ENCODE measurements around the gene CEPT1. TPM values are rescaled to one million over a fixed set of nuclear protein-coding genes. Genes with fewer than 3 reads are reported as not detected.

CEPT1 gene
- polyA plus RNA-seq, 1 donor from 2014 or later: 49.1 TPM

DNA sequence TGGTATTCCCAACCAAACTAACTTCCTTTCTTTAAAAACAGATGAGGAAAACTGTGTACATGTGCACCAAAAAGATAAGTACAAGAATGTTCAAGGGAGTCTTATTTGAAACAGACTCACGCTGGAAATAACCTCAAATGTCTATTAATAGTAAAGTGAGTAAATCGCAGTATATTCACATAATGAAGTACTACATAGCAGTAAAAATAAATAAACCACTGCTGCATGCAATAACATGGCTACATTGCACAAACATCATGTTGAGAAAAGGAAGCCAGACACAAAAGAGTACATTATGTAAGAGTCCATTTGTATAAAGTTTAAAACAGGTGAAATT lies 65.7 kb downstream of the CEPT1 start:
- Histone ChIP-seq H3F3A (ENCODE audit: insufficient read depth, low read length, poor library complexity, severe bottlenecking) (no peaks in the 10 kb centered on the region), H3K27ac (ENCODE audit: low read length) (no peak overlapping the region), H2AFZ (ENCODE audit: low read depth, low read length) (no peak overlapping the region), H3K27me3 (ENCODE audit: insufficient read depth, low read depth, low read length) (peaks cover 35% of the 10 kb centered on the region), H3K36me3 (ENCODE audit: insufficient read depth, low read length) (no peaks in the 10 kb centered on the region), H4K20me1 (ENCODE audit: insufficient read depth) (no peaks in the 10 kb centered on the region), H3K4me2 (ENCODE audit: low read length) (no peak overlapping the region), H3K4me3 (ENCODE audit: low read length) (no peak overlapping the region), H3K9ac (ENCODE audit: low read length) (no peak overlapping the region), H3K9me3 (ENCODE audit: low read length) (no peaks in the 10 kb centered on the region), H3K9me2 (ENCODE audit: insufficient read depth, low read length) (no peaks in the 10 kb centered on the region), H3K79me2 (replicated peaks; ENCODE audit: insufficient read depth, low read length) (no peaks in the 10 kb centered on the region)
- TF ChIP-seq RAD21 (conservative IDR thresholded peaks at IDR 0.05) (no peak), EZH2 (IDR thresholded peaks at IDR 0.05; ENCODE audit: borderline replicate concordance, insufficient read depth, low read length, poor library complexity, severe bottlenecking) (no peak), SMC3 (conservative IDR thresholded peaks at IDR 0.05; ENCODE audit: poor library complexity) (no peak), MXI1 (conservative IDR thresholded peaks at IDR 0.05; ENCODE audit: poor library complexity, severe bottlenecking) (no peak), POLR2AphosphoS5 (IDR thresholded peaks at IDR 0.05) (no peak), EP300 (conservative IDR thresholded peaks at IDR 0.05; ENCODE audit: poor library complexity, severe bottlenecking) (no peak)

DNA sequence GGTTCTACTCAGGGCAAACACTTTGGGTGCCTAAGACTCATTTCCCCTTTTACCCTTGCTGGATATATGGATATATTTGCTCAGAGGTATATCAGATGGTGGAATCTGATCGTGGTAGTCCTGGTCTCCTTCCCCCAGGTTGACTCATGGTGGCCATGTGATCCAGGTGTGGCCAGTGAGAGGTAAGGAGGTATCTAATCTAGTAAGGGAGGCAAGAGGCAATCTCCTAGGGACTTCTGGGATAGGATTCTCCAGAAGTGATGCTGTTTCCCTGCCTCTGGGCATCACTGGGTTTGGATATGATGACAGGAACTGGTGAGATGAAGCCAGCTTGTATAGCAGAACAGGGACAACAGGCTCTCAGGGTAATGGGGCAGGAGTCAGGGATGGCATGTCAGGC lies 68.9 kb downstream of the CEPT1 start:
- no peak overlapping the region for H3K27ac ChIP-seq (ENCODE audit: low read length)
- no peak overlapping the region for H3K9ac ChIP-seq (ENCODE audit: low read length)
- TF ChIP-seq EZH2 (IDR thresholded peaks at IDR 0.05; ENCODE audit: borderline replicate concordance, insufficient read depth, low read length, poor library complexity, severe bottlenecking): no peak
- no peak overlapping the region for H2AFZ ChIP-seq (ENCODE audit: low read depth, low read length)
- no peaks in the 10 kb centered on the region for H3K36me3 ChIP-seq (ENCODE audit: insufficient read depth, low read length)
- H3K79me2 ChIP-seq (replicated peaks; ENCODE audit: insufficient read depth, low read length): no peaks in the 10 kb centered on the region
- H3K4me3 ChIP-seq (ENCODE audit: low read length): no peak overlapping the region
- no peaks in the 10 kb centered on the region for H3F3A ChIP-seq (ENCODE audit: insufficient read depth, low read length, poor library complexity, severe bottlenecking)
- peaks cover 19% of the 10 kb centered on the region for H3K27me3 ChIP-seq (ENCODE audit: insufficient read depth, low read depth, low read length)
- no peak overlapping the region for H3K4me2 ChIP-seq (ENCODE audit: low read length)
- no peaks in the 10 kb centered on the region for H3K9me2 ChIP-seq (ENCODE audit: insufficient read depth, low read length)
- H4K20me1 ChIP-seq (ENCODE audit: insufficient read depth): no peaks in the 10 kb centered on the region
- no peaks in the 10 kb centered on the region for H3K9me3 ChIP-seq (ENCODE audit: low read length)

DNA sequence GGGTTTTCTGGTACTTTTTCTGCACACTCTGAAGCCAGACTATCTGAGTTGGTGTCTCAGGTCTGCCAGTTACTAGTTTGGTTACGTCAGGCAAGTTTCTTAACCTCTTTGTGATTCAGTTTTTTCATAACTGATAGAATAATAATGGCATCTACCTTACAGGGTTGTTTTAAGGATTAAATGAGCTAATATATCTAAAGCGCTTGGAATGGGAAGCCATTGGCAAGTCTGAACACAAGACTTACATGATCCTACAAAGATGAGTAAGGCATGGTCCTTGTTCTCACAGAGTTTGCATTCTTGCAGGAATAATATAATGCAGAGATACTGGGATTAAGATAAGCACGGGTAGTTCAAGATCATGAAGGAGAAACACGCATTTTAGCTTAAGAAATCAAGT lies 69.6 kb downstream of the CEPT1 start:
- Histone ChIP-seq H3K4me3 (ENCODE audit: low read length) (no peak overlapping the region), H3F3A (ENCODE audit: insufficient read depth, low read length, poor library complexity, severe bottlenecking) (no peaks in the 10 kb centered on the region), H3K9ac (ENCODE audit: low read length) (no peak overlapping the region), H3K27ac (ENCODE audit: low read length) (no peak overlapping the region), H3K4me2 (ENCODE audit: low read length) (no peak overlapping the region), H2AFZ (ENCODE audit: low read depth, low read length) (no peak overlapping the region), H3K36me3 (ENCODE audit: insufficient read depth, low read length) (no peaks in the 10 kb centered on the region), H3K9me3 (ENCODE audit: low read length) (no peaks in the 10 kb centered on the region), H3K79me2 (replicated peaks; ENCODE audit: insufficient read depth, low read length) (no peaks in the 10 kb centered on the region), H3K9me2 (ENCODE audit: insufficient read depth, low read length) (no peaks in the 10 kb centered on the region), H4K20me1 (ENCODE audit: insufficient read depth) (no peaks in the 10 kb centered on the region), H3K27me3 (ENCODE audit: insufficient read depth, low read depth, low read length) (peaks cover 12% of the 10 kb centered on the region)
- TF ChIP-seq, protein P1, sequence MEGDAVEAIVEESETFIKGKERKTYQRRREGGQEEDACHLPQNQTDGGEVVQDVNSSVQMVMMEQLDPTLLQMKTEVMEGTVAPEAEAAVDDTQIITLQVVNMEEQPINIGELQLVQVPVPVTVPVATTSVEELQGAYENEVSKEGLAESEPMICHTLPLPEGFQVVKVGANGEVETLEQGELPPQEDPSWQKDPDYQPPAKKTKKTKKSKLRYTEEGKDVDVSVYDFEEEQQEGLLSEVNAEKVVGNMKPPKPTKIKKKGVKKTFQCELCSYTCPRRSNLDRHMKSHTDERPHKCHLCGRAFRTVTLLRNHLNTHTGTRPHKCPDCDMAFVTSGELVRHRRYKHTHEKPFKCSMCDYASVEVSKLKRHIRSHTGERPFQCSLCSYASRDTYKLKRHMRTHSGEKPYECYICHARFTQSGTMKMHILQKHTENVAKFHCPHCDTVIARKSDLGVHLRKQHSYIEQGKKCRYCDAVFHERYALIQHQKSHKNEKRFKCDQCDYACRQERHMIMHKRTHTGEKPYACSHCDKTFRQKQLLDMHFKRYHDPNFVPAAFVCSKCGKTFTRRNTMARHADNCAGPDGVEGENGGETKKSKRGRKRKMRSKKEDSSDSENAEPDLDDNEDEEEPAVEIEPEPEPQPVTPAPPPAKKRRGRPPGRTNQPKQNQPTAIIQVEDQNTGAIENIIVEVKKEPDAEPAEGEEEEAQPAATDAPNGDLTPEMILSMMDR (IDR thresholded peaks at IDR 0.05; ENCODE audit: poor library complexity, severe bottlenecking): no peak

DNA sequence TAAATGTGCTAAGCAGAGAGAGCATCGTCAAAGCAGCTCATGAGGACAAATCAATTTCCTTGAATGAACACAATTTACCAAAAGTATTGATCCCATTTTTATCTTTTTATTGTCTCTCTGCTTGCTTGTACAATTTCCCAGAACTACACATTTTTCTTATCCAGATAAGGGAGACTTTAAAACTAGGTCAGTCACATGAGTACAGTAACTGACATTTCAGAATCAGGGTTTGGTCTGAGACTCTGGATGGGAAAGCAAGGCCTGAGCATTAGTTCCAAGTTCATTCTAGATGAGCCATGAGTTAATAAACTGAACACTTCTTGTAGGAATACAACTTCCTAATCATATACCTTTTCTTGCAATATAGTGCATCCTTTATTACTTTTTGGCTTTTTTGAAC lies 71.9 kb downstream of the CEPT1 start:
- Histone ChIP-seq H3F3A (ENCODE audit: insufficient read depth, low read length, poor library complexity, severe bottlenecking) (no peaks in the 10 kb centered on the region), H3K4me3 (ENCODE audit: low read length) (no peak overlapping the region), H2AFZ (ENCODE audit: low read depth, low read length) (no peak overlapping the region), H4K20me1 (ENCODE audit: insufficient read depth) (no peaks in the 10 kb centered on the region), H3K9me2 (ENCODE audit: insufficient read depth, low read length) (no peaks in the 10 kb centered on the region), H3K27ac (ENCODE audit: low read length) (no peak overlapping the region), H3K36me3 (ENCODE audit: insufficient read depth, low read length) (no peaks in the 10 kb centered on the region), H3K4me2 (ENCODE audit: low read length) (no peak overlapping the region), H3K9me3 (ENCODE audit: low read length) (no peaks in the 10 kb centered on the region), H3K27me3 (ENCODE audit: insufficient read depth, low read depth, low read length) (no peaks in the 10 kb centered on the region), H3K79me2 (replicated peaks; ENCODE audit: insufficient read depth, low read length) (no peaks in the 10 kb centered on the region), H3K9ac (ENCODE audit: low read length) (no peak overlapping the region)
- TF ChIP-seq EZH2 (IDR thresholded peaks at IDR 0.05; ENCODE audit: borderline replicate concordance, insufficient read depth, low read length, poor library complexity, severe bottlenecking) (no peak), POLR2AphosphoS5 (IDR thresholded peaks at IDR 0.05) (no peak), TAF1 (IDR thresholded peaks at IDR 0.05; ENCODE audit: low read depth) (no peak), EP300 (conservative IDR thresholded peaks at IDR 0.05; ENCODE audit: poor library complexity, severe bottlenecking) (no peak), RAD21 (conservative IDR thresholded peaks at IDR 0.05) (no peak), MXI1 (conservative IDR thresholded peaks at IDR 0.05; ENCODE audit: poor library complexity, severe bottlenecking) (no peak), SMC3 (conservative IDR thresholded peaks at IDR 0.05; ENCODE audit: poor library complexity) (no peak)
- TF ChIP-seq, protein P2, sequence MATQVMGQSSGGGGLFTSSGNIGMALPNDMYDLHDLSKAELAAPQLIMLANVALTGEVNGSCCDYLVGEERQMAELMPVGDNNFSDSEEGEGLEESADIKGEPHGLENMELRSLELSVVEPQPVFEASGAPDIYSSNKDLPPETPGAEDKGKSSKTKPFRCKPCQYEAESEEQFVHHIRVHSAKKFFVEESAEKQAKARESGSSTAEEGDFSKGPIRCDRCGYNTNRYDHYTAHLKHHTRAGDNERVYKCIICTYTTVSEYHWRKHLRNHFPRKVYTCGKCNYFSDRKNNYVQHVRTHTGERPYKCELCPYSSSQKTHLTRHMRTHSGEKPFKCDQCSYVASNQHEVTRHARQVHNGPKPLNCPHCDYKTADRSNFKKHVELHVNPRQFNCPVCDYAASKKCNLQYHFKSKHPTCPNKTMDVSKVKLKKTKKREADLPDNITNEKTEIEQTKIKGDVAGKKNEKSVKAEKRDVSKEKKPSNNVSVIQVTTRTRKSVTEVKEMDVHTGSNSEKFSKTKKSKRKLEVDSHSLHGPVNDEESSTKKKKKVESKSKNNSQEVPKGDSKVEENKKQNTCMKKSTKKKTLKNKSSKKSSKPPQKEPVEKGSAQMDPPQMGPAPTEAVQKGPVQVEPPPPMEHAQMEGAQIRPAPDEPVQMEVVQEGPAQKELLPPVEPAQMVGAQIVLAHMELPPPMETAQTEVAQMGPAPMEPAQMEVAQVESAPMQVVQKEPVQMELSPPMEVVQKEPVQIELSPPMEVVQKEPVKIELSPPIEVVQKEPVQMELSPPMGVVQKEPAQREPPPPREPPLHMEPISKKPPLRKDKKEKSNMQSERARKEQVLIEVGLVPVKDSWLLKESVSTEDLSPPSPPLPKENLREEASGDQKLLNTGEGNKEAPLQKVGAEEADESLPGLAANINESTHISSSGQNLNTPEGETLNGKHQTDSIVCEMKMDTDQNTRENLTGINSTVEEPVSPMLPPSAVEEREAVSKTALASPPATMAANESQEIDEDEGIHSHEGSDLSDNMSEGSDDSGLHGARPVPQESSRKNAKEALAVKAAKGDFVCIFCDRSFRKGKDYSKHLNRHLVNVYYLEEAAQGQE (IDR thresholded peaks at IDR 0.05; ENCODE audit: borderline replicate concordance): no peak
- TF ChIP-seq, protein P1 (IDR thresholded peaks at IDR 0.05; ENCODE audit: poor library complexity, severe bottlenecking): no peak
